Renal pelvis (tissue), 4 donors: ENCODE data around the gene RASSF7. TPM values are rescaled to one million over a fixed set of nuclear protein-coding genes. Genes with fewer than 3 reads are reported as not detected.

ENCODE experiments used
- DNase-seq: peaks from one replicate; pipeline ENCODE4 v3.0.0-alpha.2; 2013
- polyA plus RNA-seq, 3 donors: library from polyadenylated mRNA; unstranded; fragments of 120-200 nt; gene quantifications; one replicate each; pipeline ENCODE4 v1.2.1, GENCODE V29; 2013; ENCODE audit not compliant: insufficient read length in 3 of 3

RASSF7 gene
- polyA plus RNA-seq, 3 donors = 58.0 to 66.3 (median 64.5) TPM

GRCh38 chr11:545171-545570, 15.6 kb upstream of the RASSF7 start:
- DNase-seq = no peak

- no peak for DNase-seq
These were observed 11.8 kb upstream of the RASSF7 start for GRCh38 chr11:548700-549603.

GRCh38 chr11:550021-550745, 10.6 kb upstream of the RASSF7 start:
- no peak for DNase-seq

GRCh38 chr11:550746-551085, 10.1 kb upstream of the RASSF7 start:
- no peak for DNase-seq

GRCh38 chr11:551131-551530, 9.6 kb upstream of the RASSF7 start:
- no peak for DNase-seq

- DNase-seq = no peak
These were observed 9.2 kb upstream of the RASSF7 start for GRCh38 chr11:551596-551995.

GRCh38 chr11:553083-553987, 7.4 kb upstream of the RASSF7 start:
- no peak for DNase-seq

- DNase-seq = no peak
These were observed 6.8 kb upstream of the RASSF7 start for GRCh38 chr11:553988-554340.

- DNase-seq = no peak
These were observed 6.1 kb upstream of the RASSF7 start for GRCh38 chr11:554428-555226.

- no peak for DNase-seq
These were observed 5.5 kb upstream of the RASSF7 start for GRCh38 chr11:555227-555779.

GRCh38 chr11:555780-556661, 4.7 kb upstream of the RASSF7 start:
- no peak for DNase-seq

GRCh38 chr11:556662-557256, 4.0 kb upstream of the RASSF7 start:
- no peak for DNase-seq

- DNase-seq = no peak
These were observed 3.2 kb upstream of the RASSF7 start for GRCh38 chr11:557328-558132.

- no peak for DNase-seq
These were observed 2.3 kb upstream of the RASSF7 start for GRCh38 chr11:558503-558902.

- no peak for DNase-seq
These were observed 1.6 kb upstream of the RASSF7 start for GRCh38 chr11:559020-559620.

GRCh38 chr11:559712-560304, 962 bp upstream of the RASSF7 start:
- DNase-seq = no peak

GRCh38 chr11:561148-562003, 606 bp downstream of the RASSF7 start:
- DNase-seq = peak; percentile 88
